Liver (tissue), 3 donors: ENCODE results near the gene SPATA2L.

Experiments used
- ATF3 ChIP-seq: IDR thresholded peaks from 2 replicates; pipeline ENCODE4 v1.6.1; 2016; ENCODE audit warnings: antibody characterized with exemption
- CTCF ChIP-seq: fragments of 150-350 bp; IDR thresholded peaks from 2 replicates; pipeline ENCODE4 v1.5.1; 2017; ENCODE audit warnings: improper control_type of control experiment, low read depth, low read length; ENCODE audit not compliant: missing input control
- JUND ChIP-seq, 2 donors: IDR thresholded peaks; 2 replicates each; pipeline ENCODE4 v1.6.1; 2016; ENCODE audit warnings: antibody characterized with exemption in 2 of 2
- MAX ChIP-seq: IDR thresholded peaks from 2 replicates; pipeline ENCODE4 v1.6.1; 2016; ENCODE audit warnings: antibody characterized with exemption
- RAD21 ChIP-seq, 2 donors: IDR thresholded peaks; 2 replicates each; pipeline ENCODE4 v1.6.1; 2016; ENCODE audit warnings: antibody characterized with exemption in 2 of 2, mild to moderate bottlenecking in 2 of 2
- TF ChIP-seq, protein P1 (sequence below): IDR thresholded peaks from 2 replicates; pipeline ENCODE4 v1.6.1; 2016; ENCODE audit warnings: antibody characterized with exemption, mild to moderate bottlenecking
- donor health status: healthy.
- donor health status: healthy.

GRCh38 chr16:89744813-89745212, 43.3 kb upstream of the SPATA2L start:
- TF ChIP-seq RAD21 (IDR thresholded peaks at IDR 0.05) (no peak), CTCF (no peak), ATF3 (no peak), MAX (no peak), JUND (IDR thresholded peaks at IDR 0.05) (no peak)
- TF ChIP-seq, protein P1, sequence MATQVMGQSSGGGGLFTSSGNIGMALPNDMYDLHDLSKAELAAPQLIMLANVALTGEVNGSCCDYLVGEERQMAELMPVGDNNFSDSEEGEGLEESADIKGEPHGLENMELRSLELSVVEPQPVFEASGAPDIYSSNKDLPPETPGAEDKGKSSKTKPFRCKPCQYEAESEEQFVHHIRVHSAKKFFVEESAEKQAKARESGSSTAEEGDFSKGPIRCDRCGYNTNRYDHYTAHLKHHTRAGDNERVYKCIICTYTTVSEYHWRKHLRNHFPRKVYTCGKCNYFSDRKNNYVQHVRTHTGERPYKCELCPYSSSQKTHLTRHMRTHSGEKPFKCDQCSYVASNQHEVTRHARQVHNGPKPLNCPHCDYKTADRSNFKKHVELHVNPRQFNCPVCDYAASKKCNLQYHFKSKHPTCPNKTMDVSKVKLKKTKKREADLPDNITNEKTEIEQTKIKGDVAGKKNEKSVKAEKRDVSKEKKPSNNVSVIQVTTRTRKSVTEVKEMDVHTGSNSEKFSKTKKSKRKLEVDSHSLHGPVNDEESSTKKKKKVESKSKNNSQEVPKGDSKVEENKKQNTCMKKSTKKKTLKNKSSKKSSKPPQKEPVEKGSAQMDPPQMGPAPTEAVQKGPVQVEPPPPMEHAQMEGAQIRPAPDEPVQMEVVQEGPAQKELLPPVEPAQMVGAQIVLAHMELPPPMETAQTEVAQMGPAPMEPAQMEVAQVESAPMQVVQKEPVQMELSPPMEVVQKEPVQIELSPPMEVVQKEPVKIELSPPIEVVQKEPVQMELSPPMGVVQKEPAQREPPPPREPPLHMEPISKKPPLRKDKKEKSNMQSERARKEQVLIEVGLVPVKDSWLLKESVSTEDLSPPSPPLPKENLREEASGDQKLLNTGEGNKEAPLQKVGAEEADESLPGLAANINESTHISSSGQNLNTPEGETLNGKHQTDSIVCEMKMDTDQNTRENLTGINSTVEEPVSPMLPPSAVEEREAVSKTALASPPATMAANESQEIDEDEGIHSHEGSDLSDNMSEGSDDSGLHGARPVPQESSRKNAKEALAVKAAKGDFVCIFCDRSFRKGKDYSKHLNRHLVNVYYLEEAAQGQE, result no peak
